GM12875 (cell line): ENCODE measurements around the gene CALR.
A peak's percentile ranks its signal among the peaks of the same experiment; 100 is the strongest.

Experiments
- H3K4me3 ChIP-seq: one replicate; pipeline ENCODE4 v1.5.1; 2011; ENCODE audit warnings: low read depth, low read length, control low read depth
- CTCF ChIP-seq: IDR thresholded peaks from 2 replicates; pipeline ENCODE4 v1.5.1; 2011; ENCODE audit warnings: low read depth, mild to moderate bottlenecking, control low read depth, inconsistent platforms, low read length, moderate library complexity, borderline replicate concordance; ENCODE audit not compliant: insufficient read depth

The CALR gene

GRCh38 chr19:12944104-12944674 is 5.8 kb downstream of the CALR start:
- no peak overlapping the region for H3K4me3 ChIP-seq
- no peak for TF ChIP-seq CTCF

DNA sequence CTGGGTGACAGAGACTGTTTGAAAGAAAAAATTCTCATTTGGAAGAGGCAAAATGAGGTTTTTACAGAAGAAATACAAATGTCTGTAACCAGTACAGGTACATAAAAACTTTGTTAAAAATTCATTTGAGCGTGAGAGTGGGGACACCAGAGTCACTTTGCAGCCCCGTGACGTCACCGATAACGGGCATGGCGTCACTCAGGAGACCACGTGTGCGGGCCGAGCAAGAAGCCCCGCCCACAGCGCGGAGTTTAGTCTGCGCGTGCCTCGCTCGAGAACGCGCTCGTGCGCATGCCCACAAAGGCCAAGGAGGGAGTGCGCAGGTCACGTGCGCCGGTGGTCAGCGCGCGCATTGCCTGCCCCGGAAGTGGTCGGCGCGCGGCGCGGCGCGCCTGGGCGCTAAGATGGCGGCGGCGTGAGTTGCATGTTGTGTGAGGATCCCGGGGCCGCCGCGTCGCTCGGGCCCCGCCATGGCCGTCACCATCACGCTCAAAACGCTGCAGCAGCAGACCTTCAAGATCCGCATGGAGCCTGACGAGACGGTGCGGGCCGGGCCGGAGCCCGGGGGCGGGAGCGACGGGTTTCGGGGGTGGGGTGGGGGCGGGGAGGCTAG is 7.2 kb downstream of the CALR start, which contains the start of gene RAD23A:
TSS of gene RAD23A (plus strand) at position 384 of the 613 bp plus-strand sequence. CDS start at position 471, 87 bp downstream.
- H3K4me3 ChIP-seq = peak within 1 kb of the TSS; percentile 49

DNA sequence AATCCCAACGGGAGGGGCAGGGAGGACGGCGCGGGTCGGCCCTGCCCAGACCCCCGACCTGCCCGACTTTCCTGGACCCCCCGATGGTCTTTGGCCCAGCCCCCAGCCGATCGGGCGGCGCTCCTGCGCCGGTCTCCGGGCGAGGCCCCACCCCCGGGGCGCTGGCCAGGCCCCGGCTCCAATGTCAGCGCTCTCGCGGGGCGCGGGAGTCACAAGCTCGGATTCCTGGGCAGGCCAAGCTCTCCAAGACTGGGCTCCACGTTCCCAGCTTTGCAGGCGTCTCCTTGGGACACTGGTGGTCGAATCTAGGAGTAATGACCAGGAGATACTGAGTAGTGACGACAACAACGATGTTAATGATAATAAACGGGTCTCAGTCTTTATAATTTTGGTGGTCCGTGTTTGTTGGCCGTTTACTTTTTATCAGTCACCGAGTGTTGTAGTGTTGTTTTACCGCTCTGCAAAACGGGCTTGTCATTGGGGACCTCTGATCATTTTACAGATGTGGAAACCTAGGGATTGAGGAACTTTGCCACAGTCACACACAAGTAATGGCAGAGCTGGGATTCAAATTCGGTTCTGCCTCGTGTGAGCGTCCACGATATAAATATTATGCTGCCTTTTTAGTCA is 7.8 kb downstream of the CALR start:
- TF ChIP-seq CTCF = no peak
- H3K4me3 ChIP-seq = peak overlapping the region; percentile 49

More for the DNA sequence above, 7.2 kb downstream of the CALR start, which contains the start of gene RAD23A:
- TF ChIP-seq CTCF = no peak

- H3K4me3 ChIP-seq = peak overlapping the region; percentile 49
- no peak for TF ChIP-seq CTCF
Measured at GRCh38 chr19:12946731-12947496, 8.5 kb downstream of the CALR start.

DNA sequence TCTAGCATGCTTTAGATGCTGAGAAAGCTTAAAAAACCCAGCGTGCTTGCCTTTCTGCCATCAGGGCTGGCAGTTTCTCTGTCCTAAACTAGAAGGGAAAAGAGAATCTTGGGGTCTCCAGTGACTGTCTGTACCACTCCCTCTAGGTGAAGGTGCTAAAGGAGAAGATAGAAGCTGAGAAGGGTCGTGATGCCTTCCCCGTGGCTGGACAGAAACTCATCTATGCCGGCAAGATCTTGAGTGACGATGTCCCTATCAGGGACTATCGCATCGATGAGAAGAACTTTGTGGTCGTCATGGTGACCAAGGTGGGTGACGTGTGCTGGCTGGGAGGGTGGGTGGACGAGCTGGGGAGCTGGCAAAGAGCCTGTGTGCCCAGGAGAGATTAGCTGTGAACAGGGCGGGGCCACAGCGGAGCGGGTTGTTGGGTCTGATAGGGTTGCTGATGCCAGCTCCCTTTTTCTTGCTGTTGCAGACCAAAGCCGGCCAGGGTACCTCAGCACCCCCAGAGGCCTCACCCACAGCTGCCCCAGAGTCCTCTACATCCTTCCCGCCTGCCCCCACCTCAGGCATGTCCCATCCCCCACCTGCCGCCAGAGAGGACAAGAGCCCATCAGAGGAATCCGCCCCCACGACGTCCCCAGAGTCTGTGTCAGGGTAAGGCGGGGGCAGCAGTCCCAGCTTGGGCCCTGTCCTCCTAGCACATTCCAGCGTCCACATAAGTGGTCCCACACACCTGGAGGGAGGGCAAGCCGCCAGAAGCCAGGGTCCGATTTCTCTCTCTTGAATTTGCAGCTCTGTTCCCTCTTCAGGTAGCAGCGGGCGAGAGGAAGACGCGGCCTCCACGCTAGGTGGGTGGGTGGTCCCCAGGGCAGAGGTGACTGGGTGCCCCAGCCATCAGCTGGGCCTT is 9.5 kb downstream of the CALR start:
- no peak for TF ChIP-seq CTCF
- no peak overlapping the region for H3K4me3 ChIP-seq

DNA sequence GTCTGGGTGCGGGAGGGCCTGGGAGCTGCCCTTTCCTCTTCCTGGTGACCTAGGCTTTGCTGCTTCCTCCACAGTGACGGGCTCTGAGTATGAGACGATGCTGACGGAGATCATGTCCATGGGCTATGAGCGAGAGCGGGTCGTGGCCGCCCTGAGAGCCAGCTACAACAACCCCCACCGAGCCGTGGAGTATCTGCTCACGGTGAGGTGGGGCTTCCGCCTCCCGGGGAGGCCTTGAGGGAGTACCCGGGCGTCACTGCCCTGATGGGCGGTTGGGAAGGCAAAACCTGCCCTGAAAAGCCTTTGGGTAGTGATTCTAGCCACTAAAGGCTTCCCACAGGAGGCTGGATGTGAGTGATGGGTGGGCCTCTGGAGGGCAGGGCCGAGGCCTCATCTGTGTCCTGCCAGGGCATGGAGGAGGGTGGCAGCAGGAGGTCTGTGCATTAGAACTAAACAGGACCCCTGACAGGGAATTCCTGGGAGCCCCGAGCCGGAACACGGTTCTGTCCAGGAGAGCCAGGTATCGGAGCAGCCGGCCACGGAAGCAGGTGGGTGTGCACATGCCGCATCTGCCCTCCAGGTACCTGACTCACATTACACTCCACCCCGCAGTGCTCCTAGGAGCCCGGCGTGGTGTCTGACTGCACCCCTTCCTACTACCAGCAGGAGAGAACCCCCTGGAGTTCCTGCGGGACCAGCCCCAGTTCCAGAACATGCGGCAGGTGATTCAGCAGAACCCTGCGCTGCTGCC is 10.4 kb downstream of the CALR start:
- no peak for TF ChIP-seq CTCF
- no peak overlapping the region for H3K4me3 ChIP-seq
